T-helper 1 cell (primary cell): ENCODE results near the gene SPEF1.
A peak's percentile ranks its signal among the peaks of the same experiment; 100 is the strongest.
"Not testable (repeated sequence)": the region's sequence is repeated elsewhere in the genome, so short reads cannot be mapped to it uniquely, and the experiment has no call there.

ENCODE experiments used
- DNase-seq, 5 donors: peaks; one replicate each; pipeline ENCODE4 v3.0.0-alpha.2; 2012 to 2020

SPEF1 gene

DNA sequence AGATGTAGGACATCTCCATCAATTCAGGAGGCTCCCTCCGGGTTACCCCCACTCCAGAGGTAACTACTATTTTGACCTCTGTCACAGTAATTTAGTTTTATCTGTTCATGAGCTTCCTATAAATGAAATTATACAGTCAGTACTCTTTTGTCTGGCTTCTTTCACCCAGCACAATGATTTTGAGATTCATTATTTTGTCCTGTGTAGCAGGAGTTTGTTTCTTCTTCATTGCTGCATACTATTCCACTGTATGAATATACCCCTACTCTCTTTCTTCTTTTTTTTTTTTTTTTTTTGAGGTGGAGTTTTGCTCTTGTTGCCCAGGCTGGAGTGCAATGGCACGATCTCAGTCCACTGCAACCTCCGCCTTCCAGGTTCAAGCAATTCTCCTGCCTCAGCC is 27.3 kb upstream of the SPEF1 start:
- no peak for DNase-seq

DNA sequence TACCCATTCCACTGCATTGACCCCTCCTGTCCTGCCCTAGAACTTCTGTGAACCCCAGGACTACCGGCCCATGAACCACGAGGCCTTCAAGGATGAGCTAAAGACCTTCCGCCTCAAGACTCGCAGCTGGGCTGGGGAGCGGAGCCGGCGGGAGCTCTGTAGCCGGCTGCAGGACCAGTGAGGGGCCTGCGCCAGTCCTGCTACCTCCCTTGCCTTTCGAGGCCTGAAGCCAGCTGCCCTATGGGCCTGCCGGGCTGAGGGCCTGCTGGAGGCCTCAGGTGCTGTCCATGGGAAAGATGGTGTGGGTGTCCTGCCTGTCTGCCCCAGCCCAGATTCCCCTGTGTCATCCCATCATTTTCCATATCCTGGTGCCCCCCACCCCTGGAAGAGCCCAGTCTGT is 23.5 kb upstream of the SPEF1 start:
- DNase-seq, result no peak

DNA sequence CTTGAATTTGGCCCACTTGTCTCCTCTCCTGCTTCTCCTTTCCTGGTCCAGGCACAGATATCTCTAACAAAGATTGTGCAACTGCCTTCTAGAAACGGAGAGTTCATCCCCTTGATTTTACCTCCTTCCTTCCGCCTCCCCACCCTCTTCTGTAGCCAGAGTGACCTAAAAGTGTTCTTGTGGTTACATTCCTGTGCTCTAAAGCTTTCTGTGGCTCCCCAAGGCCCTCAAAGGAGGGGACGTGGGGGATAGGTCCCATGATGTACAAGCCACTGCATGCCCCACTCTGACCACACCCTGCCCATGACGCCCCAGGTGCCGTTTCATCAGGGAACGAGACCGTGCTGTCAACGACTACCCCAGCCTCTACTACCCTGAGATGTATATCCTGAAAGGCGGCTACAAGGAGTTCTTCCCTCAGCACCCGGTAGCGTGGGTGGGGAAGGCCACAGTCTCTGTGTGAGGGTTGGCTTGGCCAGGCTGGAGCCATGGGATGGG is 23.1 kb upstream of the SPEF1 start:
- DNase-seq, result no peak

DNA sequence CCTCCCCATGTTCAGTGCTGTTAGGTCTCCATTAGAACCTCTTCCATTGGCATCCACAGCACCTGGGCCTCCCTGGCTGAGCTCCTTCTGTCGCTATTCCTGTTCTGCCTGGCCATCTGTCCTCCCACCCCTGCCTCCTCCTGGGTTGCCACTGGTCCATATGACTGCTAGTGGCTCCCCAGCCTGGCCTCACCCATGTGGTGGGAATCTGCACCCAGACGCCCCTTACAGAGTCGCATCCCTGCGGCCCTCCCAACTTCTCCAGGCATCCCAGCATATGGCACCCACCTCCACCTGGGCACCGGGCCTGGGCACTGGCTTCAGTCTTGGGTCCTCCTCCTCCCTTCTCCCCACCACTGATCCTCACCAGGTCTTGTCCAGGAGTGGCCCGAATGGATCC is 22.6 kb upstream of the SPEF1 start:
- DNase-seq, result no peak

DNA sequence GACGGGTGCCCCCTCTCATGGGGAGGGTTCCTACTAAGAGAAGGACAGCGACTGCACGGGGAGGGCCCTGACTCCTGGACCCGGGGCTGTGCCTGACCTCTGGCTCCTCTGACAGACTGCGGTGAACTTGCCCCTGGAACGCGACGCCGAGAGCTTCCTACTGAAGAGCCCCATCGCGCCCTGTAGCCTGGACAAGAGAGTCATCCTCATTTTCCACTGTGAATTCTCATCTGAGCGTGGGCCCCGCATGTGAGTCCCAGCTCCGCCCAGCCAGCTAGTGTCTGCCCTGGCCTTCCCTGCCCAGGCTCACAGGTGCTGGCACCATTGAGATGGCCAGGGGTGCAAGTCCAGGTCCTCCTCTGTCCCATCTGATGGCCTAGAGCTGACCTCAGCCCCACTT is 22.0 kb upstream of the SPEF1 start:
- DNase-seq, result no peak

DNA sequence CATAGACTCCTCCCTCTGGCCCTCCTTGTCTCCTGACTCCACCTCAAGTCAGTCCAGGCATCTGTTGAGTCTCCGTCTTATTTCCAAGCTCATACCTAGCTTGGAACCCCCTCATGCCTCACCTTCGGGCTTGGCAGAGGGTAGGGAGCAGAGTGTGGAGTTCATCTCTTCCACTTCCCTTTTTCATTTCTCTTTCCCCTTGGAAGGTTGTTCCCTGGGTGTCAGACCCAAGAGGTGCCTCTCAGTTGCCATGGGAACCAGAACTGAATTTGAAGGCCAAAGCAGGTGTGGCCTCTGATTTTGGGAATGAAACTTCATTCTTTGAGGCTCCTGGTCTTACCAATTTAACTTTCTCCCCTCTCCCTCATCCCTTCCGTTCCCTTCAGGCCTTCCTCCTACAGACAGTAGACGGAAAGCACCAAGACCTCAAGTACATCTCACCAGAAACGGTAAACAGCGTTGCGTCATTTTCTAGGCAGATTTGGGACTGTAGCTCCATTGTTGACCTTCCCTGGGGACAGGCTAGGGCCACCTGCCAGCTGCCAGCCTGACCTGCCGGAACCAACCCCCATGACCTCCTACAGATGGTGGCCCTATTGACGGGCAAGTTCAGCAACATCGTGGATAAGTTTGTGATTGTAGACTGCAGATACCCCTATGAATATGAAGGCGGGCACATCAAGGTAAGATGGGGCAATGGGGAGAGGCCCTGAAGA is 21.4 kb upstream of the SPEF1 start:
- no peak for DNase-seq

DNA sequence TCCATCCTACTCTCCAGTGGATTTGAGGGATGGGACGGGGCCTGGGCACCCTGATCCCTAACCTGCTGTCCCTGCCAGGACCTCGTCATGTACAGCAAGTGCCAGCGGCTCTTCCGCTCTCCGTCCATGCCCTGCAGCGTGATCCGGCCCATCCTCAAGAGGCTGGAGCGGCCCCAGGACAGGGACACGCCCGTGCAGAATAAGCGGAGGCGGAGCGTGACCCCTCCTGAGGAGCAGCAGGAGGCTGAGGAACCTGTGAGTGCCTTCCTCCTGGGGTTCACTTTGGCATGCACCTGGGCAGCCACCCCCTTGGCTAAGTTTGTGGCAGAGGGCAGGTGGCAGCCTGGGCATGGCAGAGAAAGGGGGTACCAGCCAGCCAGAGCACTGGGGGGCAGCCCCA is 20.6 kb upstream of the SPEF1 start:
- DNase-seq, result no peak

DNA sequence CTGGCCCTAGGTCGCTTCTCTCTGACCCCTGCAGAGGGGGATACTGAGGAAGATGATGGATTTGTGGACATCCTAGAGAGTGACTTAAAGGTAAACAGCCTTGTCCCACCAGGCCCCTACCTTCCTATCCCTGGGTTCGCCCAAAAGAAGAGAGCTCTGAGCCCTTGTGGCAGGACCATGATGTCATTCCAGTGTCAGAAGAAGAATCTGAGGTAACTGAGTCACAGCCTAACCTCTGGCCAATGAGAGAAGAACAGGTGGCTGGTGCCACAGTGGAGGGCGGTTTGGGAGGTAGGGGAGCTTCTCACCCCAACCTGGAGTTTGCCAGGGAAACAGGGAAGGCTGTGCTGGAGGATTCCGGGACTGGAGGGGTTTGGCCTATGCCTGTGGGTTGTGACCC is 20.1 kb upstream of the SPEF1 start:
- no peak for DNase-seq

DNA sequence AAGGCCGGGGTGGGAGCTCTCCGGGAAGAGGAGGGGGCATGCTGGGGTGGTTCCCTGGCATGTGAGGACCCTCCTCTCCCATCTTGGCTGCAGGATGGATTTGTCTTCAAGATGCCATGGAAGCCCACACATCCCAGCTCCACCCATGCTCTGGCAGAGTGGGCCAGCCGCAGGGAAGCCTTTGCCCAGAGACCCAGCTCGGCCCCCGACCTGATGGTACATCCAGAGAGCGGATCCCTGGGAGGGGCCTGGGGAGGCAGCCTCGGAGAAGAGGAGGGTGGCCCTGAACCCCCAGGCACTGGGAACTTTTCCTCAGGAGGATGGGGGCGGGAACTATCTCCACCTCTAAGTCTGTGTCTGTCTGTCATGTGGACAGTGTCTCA is 19.6 kb upstream of the SPEF1 start:
- DNase-seq, result no peak

DNA sequence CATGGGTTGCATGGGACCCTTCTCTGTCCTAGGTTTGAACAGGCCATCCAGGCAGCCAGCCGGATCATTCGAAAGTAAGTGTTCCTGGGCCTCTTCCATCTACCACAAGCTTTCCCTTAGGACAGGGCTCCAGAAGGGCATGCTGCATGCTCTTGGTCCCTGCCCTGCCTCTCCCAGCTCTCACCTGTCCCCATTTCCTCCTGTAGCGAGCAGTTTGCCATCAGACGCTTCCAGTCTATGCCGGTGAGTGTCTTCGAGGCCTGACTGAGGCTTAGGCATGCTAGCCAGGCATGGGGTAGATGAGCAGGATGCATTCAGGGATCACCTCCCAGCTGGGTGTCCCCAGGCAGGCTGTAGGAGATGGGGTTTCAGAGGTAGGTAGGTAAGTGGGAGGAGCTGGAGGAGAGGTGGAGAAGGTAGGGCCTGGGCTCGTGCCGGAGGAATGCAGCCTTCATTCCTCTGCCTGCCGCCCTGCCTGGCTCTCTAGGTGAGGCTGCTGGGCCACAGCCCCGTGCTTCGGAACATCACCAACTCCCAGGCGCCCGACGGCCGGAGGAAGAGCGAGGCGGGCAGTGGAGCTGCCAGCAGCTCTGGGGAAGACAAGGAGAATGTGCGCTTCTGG is 19.1 kb upstream of the SPEF1 start:
- no peak for DNase-seq

DNA sequence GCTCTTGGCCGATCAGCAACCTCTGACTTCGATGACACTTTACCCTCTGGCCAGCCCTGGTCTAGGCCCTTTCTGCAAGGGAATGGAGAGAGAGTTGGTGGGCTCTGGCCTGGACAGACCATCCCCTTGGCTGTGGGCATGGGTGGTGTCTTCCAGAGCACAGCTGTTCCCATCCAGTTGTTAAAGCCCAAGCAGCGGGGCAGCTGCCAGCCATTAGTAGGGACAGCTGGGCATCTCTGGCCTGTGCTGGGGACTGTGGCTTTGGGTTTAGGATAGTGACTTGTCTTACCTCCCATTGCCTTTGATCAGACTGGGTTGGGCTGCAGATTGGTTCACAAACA is 17.6 kb upstream of the SPEF1 start:
- no peak for DNase-seq

DNA sequence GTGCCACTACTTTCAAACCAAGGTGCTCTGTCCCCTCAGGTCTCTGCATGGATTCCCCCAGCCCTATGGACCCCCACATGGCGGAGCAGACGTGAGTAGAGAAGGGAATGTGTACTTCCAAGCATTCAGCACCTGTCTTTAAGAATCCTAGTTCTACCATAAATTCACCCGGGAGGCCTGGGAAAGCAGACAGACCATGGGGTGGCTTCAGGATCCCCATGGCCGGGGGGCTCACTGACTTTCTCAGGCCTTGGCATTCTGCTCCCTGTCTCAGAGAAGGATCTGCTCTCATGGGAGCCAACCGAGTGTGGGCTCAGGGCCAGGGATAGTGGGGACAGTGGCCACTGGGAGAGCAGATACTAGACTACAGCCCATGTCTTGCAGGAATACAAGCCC is 17.1 kb upstream of the SPEF1 start:
- no peak for DNase-seq

DNA sequence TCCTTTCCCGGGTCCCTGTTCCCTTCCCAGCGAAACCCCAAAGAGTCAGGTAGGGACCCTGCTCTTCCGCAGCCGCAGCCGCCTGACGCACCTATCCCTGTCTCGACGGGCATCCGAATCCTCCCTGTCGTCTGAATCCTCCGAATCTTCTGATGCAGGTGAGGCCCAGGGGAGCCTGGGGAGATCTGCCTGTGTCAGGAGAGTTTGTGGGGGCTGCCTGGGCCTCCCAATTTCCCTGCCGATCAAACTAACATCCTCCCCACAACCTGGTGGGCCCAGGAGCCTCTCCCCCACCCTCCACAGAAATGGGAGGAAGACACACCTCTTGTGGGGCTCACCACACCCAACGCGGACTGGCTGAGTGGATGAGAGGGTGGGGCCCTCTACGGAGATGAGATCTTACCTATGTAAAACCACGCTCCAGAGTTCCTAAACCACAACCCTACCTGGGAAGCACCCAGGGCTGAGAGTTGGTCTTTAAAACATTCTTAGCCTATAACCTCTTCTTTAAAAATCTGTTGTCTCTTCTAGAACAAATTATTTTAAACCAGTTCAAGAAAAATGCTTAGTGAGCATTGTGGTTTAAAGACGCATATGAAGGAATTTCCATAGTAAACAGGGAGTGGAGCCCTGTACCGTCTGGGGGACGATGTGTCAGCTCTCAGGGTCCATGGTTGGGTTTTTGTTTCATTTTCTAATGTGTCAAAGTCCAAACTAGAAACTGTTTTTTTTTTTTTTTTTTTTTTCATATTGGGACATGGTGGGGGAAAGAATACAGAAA is 16.5 kb upstream of the SPEF1 start:
- peak in 1 of 5 donors; percentile 69 for DNase-seq

DNA sequence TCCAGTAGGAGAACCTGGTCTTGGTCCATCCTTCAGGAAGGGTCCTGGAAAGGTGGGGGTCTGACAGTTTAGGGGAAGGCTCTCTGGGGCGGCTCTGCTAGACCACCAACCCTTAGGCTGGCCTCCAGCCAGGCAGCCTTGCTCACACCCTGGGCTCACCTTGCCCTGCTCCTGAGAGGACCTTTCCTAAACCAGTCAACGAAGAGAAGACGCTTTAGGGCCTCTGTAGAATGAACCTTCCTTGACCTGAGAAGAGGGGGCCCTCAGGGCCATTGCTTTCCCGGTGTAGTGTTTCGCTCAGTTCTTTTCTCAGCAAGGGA is 15.9 kb upstream of the SPEF1 start:
- DNase-seq, result no peak

DNA sequence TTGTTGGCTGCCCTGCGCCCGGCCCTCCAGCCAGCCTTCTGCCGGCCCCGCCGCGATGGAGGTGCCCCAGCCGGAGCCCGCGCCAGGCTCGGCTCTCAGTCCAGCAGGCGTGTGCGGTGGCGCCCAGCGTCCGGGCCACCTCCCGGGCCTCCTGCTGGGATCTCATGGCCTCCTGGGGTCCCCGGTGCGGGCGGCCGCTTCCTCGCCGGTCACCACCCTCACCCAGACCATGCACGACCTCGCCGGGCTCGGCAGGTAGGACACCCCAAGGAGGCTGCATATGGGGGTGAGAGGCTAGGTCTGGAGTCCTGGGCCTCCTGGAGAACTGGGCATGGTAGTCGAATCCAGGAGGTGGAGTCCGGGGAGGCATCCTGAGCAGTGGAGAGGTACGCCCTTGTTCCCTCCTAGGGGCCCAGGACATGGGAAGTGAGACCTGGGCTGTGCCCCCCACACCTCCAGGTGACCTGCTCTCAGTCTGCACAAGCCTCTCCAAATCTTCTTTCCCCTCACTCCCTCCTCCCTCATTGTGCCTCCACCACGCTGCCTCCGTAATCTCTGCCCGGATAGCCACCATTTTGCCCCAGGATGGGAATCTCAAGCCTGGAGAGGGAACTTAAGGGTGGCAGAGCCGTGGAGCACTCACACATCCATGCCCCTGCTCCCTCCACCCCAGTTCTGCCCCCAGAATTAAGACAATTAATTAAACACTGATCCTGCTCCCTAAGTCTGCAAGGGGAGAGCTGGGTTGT is 15.4 kb upstream of the SPEF1 start:
- peak in 1 of 5 donors; percentile 38 for DNase-seq

DNA sequence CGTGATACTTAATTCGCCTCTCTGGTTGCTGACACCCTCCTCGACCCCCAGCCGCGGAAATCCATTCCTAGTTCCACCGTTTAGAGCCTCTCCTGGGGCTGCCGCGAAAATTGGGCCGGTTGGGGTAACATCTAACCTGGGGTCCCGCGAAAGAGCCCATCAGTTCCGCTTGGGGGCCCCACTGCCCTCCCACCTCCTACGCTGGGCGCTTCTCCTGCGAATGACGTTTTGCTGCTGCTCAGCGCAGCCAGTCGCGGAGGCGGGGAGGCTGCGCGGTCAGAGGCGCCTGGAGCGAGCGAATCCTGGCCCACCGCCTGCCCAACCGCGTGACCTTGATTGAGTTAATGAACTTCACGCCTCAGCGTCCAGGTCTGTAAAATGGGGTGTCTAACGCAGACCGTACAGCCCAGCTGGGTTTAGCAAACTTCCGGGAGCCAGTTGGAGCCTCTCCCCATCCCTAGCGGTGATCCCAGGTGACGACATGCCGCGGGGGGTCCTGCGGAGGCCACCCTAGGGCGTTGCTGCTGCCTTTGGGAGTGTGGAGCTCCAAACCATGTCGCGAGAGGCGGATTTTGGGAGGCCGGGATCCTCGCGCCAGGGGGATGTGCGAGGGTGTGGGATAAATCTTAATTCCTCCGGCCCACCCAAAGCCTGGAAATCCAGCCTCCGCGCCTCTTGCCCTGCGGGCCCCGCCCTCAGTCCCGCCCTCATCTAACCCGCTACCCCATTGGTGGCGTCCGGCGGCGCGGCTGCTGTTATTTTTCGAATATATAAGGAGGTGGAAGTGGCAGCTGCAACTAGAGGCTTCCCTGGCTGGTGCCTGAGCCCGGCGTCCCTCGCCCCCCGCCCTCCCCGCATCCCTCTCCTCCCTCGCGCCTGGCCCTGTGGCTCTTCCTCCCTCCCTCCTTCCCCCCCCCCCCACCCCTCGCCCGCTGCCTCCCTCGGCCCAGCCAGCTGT is 14.5 kb upstream of the SPEF1 start, which contains the start of gene CDC25B:
TSS of gene CDC25B (plus strand) at position 800 of the 958 bp plus-strand sequence. CDS start 222 bp downstream, outside the sequence.
- peak; percentile 80 to 91 (median 86) for DNase-seq

DNA sequence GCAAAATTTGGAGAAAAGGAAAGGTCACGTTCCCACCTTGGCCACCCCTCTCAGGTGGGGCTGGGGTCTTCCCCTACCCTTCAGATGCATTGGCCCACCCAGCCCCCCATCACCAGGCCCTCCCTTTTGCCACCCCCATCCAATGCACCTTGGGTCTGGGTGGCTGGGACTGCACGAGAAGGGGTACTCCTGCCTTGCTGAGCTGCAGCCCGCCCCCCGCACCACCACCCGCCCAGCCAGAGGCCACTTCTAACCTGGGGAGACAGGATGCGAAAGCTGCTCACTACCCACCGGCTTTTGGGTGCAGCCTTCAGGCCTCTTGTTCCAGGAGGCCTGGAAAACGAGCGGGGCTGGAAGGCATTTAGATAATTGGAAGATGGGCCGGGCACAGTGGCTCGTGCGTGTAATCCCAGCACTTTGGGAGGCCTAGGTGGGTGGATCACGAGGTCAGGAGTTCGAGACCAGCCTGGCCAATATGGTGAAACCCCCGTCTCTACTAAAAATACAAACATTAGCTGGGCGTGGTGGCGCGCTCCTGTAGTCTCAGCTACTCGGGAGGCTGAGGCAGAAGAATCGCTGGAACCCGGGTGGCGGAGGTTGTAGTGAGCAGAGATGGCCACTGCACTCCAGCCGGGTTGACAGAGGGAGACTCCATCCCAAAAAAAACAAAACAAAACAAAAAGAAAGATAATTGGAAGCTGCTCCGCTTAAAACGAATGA is 13.6 kb upstream of the SPEF1 start:
- DNase-seq, result no peak

DNA sequence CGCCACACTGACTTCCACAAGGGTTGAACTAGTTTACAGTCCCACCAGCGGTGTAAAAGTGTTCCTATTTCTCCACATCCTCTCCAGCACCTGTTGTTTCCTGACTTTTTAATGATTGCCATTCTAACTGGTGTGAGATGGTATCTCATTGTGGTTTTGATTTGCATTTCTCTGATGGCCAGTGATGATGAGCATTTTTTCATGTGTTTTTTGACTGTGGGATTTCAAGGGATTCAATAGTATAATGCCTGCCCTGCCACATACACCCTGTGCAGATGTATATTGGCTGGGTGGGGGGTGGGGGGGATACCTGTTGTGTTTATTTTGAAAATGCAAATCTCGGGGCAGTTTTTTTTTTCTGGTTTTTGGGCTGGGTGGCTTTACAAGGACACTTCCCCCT is 12.9 kb upstream of the SPEF1 start:
- DNase-seq, result not testable (repeated sequence)

DNA sequence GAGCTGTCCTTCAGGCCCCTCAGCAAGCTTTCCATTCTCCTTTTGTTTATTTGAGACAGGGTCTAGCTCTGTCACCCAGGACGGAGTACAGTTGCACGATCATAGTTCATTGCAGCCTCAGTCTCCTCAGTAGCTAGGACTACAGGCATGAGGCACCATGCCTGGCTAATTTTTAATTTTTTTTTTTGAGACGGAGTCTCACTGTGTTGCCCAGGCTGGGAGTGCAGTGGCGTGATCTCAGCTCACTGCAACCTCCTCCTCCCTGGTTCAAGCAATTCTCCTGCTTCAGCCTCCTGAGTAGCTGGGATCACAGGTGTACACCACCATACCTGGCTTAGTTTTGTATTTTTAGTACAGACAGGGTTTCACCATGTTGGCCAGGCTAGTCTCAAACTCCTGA is 8.0 kb upstream of the SPEF1 start:
- DNase-seq, result not testable (repeated sequence)

DNA sequence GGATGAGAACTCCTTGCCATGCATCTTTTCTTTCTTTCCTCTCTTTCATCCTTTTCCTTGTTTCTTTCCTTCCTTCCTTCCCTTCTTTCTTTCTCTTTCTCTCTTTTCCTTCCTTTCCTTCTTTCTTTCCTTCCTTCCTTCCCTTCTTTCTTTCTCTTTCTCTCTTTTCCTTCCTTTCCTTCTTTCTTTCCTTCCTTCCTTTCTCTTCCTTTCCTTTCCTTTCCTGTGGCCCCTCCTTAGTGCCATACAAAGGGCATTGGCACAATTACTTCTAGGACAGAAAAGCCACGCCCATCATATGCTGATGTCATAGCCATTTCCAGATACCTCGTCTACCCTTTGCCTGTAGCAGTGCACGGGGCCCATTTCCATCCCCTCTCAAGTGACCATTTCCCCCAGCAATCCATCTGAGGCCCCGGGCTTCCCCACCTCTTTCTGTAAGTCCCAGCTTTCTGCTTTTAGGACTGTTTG is 7.5 kb upstream of the SPEF1 start:
- no peak for DNase-seq

DNA sequence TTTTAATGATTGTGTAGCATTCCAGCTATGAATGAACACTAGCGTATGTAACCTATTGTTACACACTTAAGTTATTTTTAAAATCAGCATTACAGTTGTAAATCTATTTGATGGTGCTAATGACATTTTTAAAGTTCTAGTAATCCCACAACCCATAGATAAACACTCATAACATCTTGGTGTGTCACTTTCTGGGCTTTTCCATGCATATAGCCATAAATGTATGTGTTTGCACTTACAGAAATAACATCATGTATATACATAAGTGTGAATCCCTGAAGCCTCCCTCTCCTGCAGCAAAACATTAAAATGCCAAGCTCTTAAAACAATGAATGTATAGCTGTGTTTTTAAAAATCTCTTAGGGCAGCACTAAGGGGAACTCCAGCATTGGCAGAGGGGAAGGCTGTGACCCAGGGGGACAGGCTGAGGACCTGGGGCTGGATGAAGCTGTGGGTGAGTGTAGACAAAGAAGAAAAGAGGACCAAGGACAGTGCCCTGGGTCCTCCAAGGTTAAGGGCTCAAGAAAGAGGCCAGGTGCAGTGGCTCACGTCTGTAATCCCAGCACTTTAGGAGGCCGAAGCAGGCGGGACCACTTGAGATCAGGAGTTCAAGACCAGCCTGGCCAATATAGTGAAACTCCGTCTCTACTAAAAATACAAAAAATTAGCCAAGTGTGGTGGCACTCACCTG is 6.2 kb upstream of the SPEF1 start:
- no peak for DNase-seq
